HEK293 (cell line): ENCODE results near the gene DTNA.

Experiments used
- BCL11A ChIP-seq: fragments of 450-650 bp; formaldehyde crosslinking; IDR thresholded peaks from 2 replicates; pipeline ENCODE4 v1.5.1; 2016; ENCODE audit warnings: low read depth, missing biosample characterization, missing genetic modification characterization
- CTCF ChIP-seq: fragments of 450-650 bp; formaldehyde crosslinking; IDR thresholded peaks from 2 replicates; pipeline ENCODE4 v1.5.1; 2016; ENCODE audit warnings: missing biosample characterization, missing genetic modification characterization
- PRDM1 ChIP-seq: fragments of 450-650 bp; formaldehyde crosslinking; IDR thresholded peaks from 2 replicates; pipeline ENCODE4; 2016; ENCODE audit warnings: missing biosample characterization, missing genetic modification characterization
- SALL2 ChIP-seq: fragments of 450-650 bp; formaldehyde crosslinking; IDR thresholded peaks from 2 replicates; pipeline ENCODE4 v1.5.0; 2017; ENCODE audit warnings: missing biosample characterization, mild to moderate bottlenecking, missing genetic modification characterization, borderline replicate concordance
- ZNF175 ChIP-seq: fragments of 450-650 bp; formaldehyde crosslinking; IDR thresholded peaks from 2 replicates; pipeline ENCODE4 v1.5.1; 2016; ENCODE audit warnings: missing biosample characterization, missing genetic modification characterization
- ZNF211 ChIP-seq: fragments of 450-650 bp; formaldehyde crosslinking; IDR thresholded peaks from 2 replicates; pipeline ENCODE4 v1.5.1; 2016; ENCODE audit warnings: low read depth, missing biosample characterization, missing genetic modification characterization
- ZNF324 ChIP-seq: fragments of 450-650 bp; formaldehyde crosslinking; IDR thresholded peaks from 2 replicates; pipeline ENCODE4 v1.5.1; 2016; ENCODE audit warnings: missing biosample characterization, missing genetic modification characterization
- ZSCAN5A ChIP-seq: fragments of 450-650 bp; formaldehyde crosslinking; IDR thresholded peaks from 2 replicates; pipeline ENCODE4 v1.5.1; 2016; ENCODE audit warnings: missing biosample characterization, missing genetic modification characterization

- TF ChIP-seq CTCF (tag by site-specific recombination) (no peak), ZNF324 (no peak), PRDM1 (tag by site-specific recombination) (no peak), SALL2 (tag by site-specific recombination) (no peak), BCL11A (tag by site-specific recombination) (no peak), ZNF211 (tag by site-specific recombination) (no peak), ZSCAN5A (tag by site-specific recombination) (no peak), ZNF175 (no peak)
Measured at GRCh38 chr18:34880882-34881834, 171.1 kb downstream of the DTNA start.
